ENCODE results near the gene SLC38A5. TPM values are rescaled to one million over a fixed set of nuclear protein-coding genes. Genes with fewer than 3 reads are reported as not detected.
"Not testable (repeated sequence)": the region's sequence is repeated elsewhere in the genome, so short reads cannot be mapped to it uniquely, and the experiment has no call there.

The SLC38A5 gene
- total RNA-seq, 2 experiments from 2014 or later, result 86.0 to 88.0 TPM

- H3K9me3 Mint-ChIP-seq (ENCODE audit: insufficient read depth); H3K4me3 Mint-ChIP-seq; H3K27ac Mint-ChIP-seq; CTCF ChIA-PET; DNase-seq; POLR2A ChIA-PET; H3K4me1 Mint-ChIP-seq (ENCODE audit: low read depth); H3K27me3 Mint-ChIP-seq (ENCODE audit: low read depth); H3K36me3 Mint-ChIP-seq (ENCODE audit: low read depth); ATAC-seq: not testable (repeated sequence)
These were observed 42.9 kb downstream of the SLC38A5 start for GRCh38 chrX:48427027-48427716.

GRCh38 chrX:48411860-48412259, 58.2 kb downstream of the SLC38A5 start, which contains the start of gene SSX4B:
Gene SSX4B, minus strand, starts transcription at chrX:48411960. Its CDS starts 588 bp downstream, at chrX:48411372.
- H3K36me3 Mint-ChIP-seq (ENCODE audit: low read depth); H3K27ac Mint-ChIP-seq; CTCF ChIA-PET; DNase-seq; ATAC-seq; H3K4me1 Mint-ChIP-seq (ENCODE audit: low read depth); H3K27me3 Mint-ChIP-seq (ENCODE audit: low read depth); H3K4me3 Mint-ChIP-seq; POLR2A ChIA-PET; H3K9me3 Mint-ChIP-seq (ENCODE audit: insufficient read depth): not testable (repeated sequence)

Other genes with a start within 250 kb of the SLC38A5 start
- gene SSX1, start 214.9 kb downstream of the SLC38A5 start, total RNA-seq, result not detected
- not detected for gene SSX3, start 113.6 kb downstream of the SLC38A5 start, total RNA-seq
- gene SSX4, start 86.7 kb downstream of the SLC38A5 start, total RNA-seq, result not detected
- not detected for gene SSX4B, start 58.3 kb downstream of the SLC38A5 start, total RNA-seq
- gene FTSJ1, start 5.9 kb upstream of the SLC38A5 start, total RNA-seq, result 10 to 100 TPM; 64.9 to 72.0 TPM
- 10 to 100 TPM; 19.4 to 22.7 TPM for gene PORCN, start 38.7 kb upstream of the SLC38A5 start, total RNA-seq
- gene EBP, start 51.5 kb upstream of the SLC38A5 start, total RNA-seq, result 100 to 1,000 TPM; 338 to 344 TPM
- 10 to 100 TPM; 16.2 to 16.7 TPM for gene TBC1D25, start 69.5 kb upstream of the SLC38A5 start, total RNA-seq
- gene RBM3, start 104.2 kb upstream of the SLC38A5 start, total RNA-seq, result 100 to 1,000 TPM; 266 to 278 TPM
- 10 to 100 TPM; 37.6 to 43.7 TPM for gene WDR13, start 127.2 kb upstream of the SLC38A5 start, total RNA-seq
- 100 to 1,000 TPM; 134 to 164 TPM for gene WAS, start 213.5 kb upstream of the SLC38A5 start, total RNA-seq
- 10 to 100 TPM; 33.2 to 35.3 TPM for gene SUV39H1, start 226.5 kb upstream of the SLC38A5 start, total RNA-seq

Measured in activated CD8-positive, alpha-beta T cell treated with anti-CD3 and anti-CD28 coated beads, Interleukin-2, amount 10 ng/mL, durations not matched to agents 7 days and 5 days (primary cell).